Liver (tissue), 9 donors: ENCODE results near the gene ELK4. TPM values are rescaled to one million over a fixed set of nuclear protein-coding genes. Genes with fewer than 3 reads are reported as not detected.

ENCODE experiments used
- DNase-seq: peaks from one replicate; pipeline ENCODE4 v3.0.0-alpha.2; 2017; ENCODE audit warnings: low spot score
- H3K27ac ChIP-seq, 2 donors: one replicate each; pipeline ENCODE4 v1.7.0; 2013; ENCODE audit warnings: inconsistent platforms in 2 of 2, low read length in 2 of 2, control low read depth in 1 of 2, low read depth in 1 of 2, mild to moderate bottlenecking in 1 of 2
- H3K27me3 ChIP-seq, 4 donors: one replicate each; pipeline versions ENCODE4 v1.6.1 to v1.7.0; 2013; ENCODE audit warnings: low read length in 3 of 4, inconsistent platforms in 1 of 4, mild to moderate bottlenecking in 1 of 4, moderate library complexity in 1 of 4; ENCODE audit not compliant: control insufficient read depth in 4 of 4, insufficient read depth in 4 of 4
- H3K36me3 ChIP-seq, 4 donors: one replicate each; pipeline versions ENCODE4 v1.6.1 to v1.7.0; 2013; ENCODE audit warnings: low read length in 3 of 4, mild to moderate bottlenecking in 3 of 4, low read depth in 1 of 4, moderate library complexity in 1 of 4; ENCODE audit not compliant: control insufficient read depth in 4 of 4, insufficient read depth in 3 of 4
- H3K4me1 ChIP-seq, 4 donors: one replicate each; pipeline versions ENCODE4 v1.6.1 to v1.7.0; 2013; ENCODE audit warnings: low read length in 3 of 4, mild to moderate bottlenecking in 3 of 4, moderate library complexity in 1 of 4; ENCODE audit not compliant: control insufficient read depth in 4 of 4, insufficient read depth in 4 of 4
- H3K4me3 ChIP-seq, 3 donors: one replicate each; pipeline versions ENCODE4 v1.6.1 to v1.7.0; 2013; ENCODE audit warnings: low read length in 3 of 3, control low read depth in 1 of 3, low read depth in 1 of 3, mild to moderate bottlenecking in 1 of 3
- H3K9ac ChIP-seq, 2 donors: one replicate each; pipeline ENCODE4 v1.7.0; 2013; ENCODE audit warnings: low read length in 2 of 2, mild to moderate bottlenecking in 2 of 2, moderate library complexity in 2 of 2, control low read depth in 1 of 2, low read depth in 1 of 2
- H3K9me3 ChIP-seq, 4 donors: one replicate each; pipeline versions ENCODE4 v1.6.1 to v1.7.0; 2013; ENCODE audit warnings: low read length in 3 of 4; ENCODE audit not compliant: control insufficient read depth in 4 of 4
- ATF3 ChIP-seq: IDR thresholded peaks from 2 replicates; pipeline ENCODE4 v1.6.1; 2016; ENCODE audit warnings: antibody characterized with exemption
- CTCF ChIP-seq: fragments of 150-350 bp; IDR thresholded peaks from 2 replicates; pipeline ENCODE4 v1.5.1; 2017; ENCODE audit warnings: improper control_type of control experiment, low read depth, low read length; ENCODE audit not compliant: missing input control
- EGR1 ChIP-seq, 2 donors: IDR thresholded peaks; 2 replicates each; pipeline ENCODE4 v1.6.1; 2016 to 2018; ENCODE audit warnings: antibody characterized with exemption in 2 of 2, low read depth in 2 of 2
- FOXA1 ChIP-seq: IDR thresholded peaks from 2 replicates; pipeline ENCODE4 v1.6.1; 2016; ENCODE audit warnings: antibody characterized with exemption
- FOXA2 ChIP-seq: IDR thresholded peaks from 2 replicates; pipeline ENCODE4 v1.6.1; 2016; ENCODE audit warnings: antibody characterized with exemption
- GABPA ChIP-seq, 2 donors: IDR thresholded peaks in 1 of 2; conservative IDR thresholded peaks in 1 of 2; 2 replicates each; pipeline ENCODE4 v1.6.1; 2016; ENCODE audit warnings: antibody characterized with exemption in 2 of 2, mild to moderate bottlenecking in 1 of 2, moderate library complexity in 1 of 2
- HNF4A ChIP-seq, 2 donors: conservative IDR thresholded peaks; 2 replicates each; pipeline ENCODE4 v1.6.1; 2016; ENCODE audit warnings: antibody characterized with exemption in 2 of 2, mild to moderate bottlenecking in 2 of 2
- HNF4G ChIP-seq: IDR thresholded peaks from 2 replicates; pipeline ENCODE4 v1.6.1; 2016; ENCODE audit warnings: antibody characterized with exemption
- JUND ChIP-seq, 2 donors: IDR thresholded peaks; 2 replicates each; pipeline ENCODE4 v1.6.1; 2016; ENCODE audit warnings: antibody characterized with exemption in 2 of 2
- MAX ChIP-seq: IDR thresholded peaks from 2 replicates; pipeline ENCODE4 v1.6.1; 2016; ENCODE audit warnings: antibody characterized with exemption
- NR2F2 ChIP-seq: IDR thresholded peaks from 2 replicates; pipeline ENCODE4 v1.6.1; 2016; ENCODE audit warnings: antibody characterized with exemption
- RAD21 ChIP-seq, 2 donors: IDR thresholded peaks; 2 replicates each; pipeline ENCODE4 v1.6.1; 2016; ENCODE audit warnings: antibody characterized with exemption in 2 of 2, mild to moderate bottlenecking in 2 of 2
- REST ChIP-seq: IDR thresholded peaks from 2 replicates; pipeline ENCODE4 v1.6.1; 2016; ENCODE audit warnings: antibody characterized with exemption, mild to moderate bottlenecking
- RXRA ChIP-seq, 2 donors: IDR thresholded peaks; 2 replicates each; pipeline ENCODE4 v1.6.1; 2017 to 2018; ENCODE audit warnings: antibody characterized with exemption in 2 of 2, mild to moderate bottlenecking in 1 of 2
- SP1 ChIP-seq: IDR thresholded peaks from 2 replicates; pipeline ENCODE4 v1.6.1; 2018; ENCODE audit warnings: antibody characterized with exemption, mild to moderate bottlenecking
- TAF1 ChIP-seq: conservative IDR thresholded peaks from 2 replicates; pipeline ENCODE4 v1.6.1; 2016; ENCODE audit warnings: antibody characterized with exemption, mild to moderate bottlenecking
- YY1 ChIP-seq: IDR thresholded peaks from 2 replicates; pipeline ENCODE4 v1.6.1; 2016; ENCODE audit warnings: antibody characterized with exemption, mild to moderate bottlenecking
- ZBTB33 ChIP-seq: IDR thresholded peaks from 2 replicates; pipeline ENCODE4 v1.6.1; 2016; ENCODE audit warnings: antibody characterized with exemption
- WGBS: extraction: QIAGEN DNeasy Blood & Tissue Kit; methylation state at CpG from one replicate; pipeline ENCODE4 v1.1.7; 2013; 5-methylcytosine and 5-hydroxymethylcytosine counted together
- polyA plus RNA-seq, 2 donors: library from polyadenylated mRNA; stranded (reverse) in 1 of 2; unstranded in 1 of 2; fragments of 200-250 nt in 1 of 2; fragments of >200 nt in 1 of 2; fragmentation: Nextera tagmentation in 1 of 2; extraction: Ambion mirVana in 1 of 2; gene quantifications; one replicate each; pipeline versions ENCODE4 v1.2.1 to v1.2.3, GENCODE V29; 2013 to 2015
- total RNA-seq, 2 donors: library from RNA; depleted of rRNA; stranded (reverse); fragments of >200 nt; gene quantifications; one replicate each; pipeline ENCODE4 v1.2.3, GENCODE V29; 2014
- donor health status: healthy.
- donor health status: healthy.
- donor health status: healthy.
- donor health status: healthy.
- donor health status: healthy.

ELK4 gene
- total and polyA plus RNA-seq, 4 donors = 3.5 to 20.2 (median 6.9) TPM

- no peak overlapping the region for H3K4me3 ChIP-seq
- peaks cover 3 to 24% (median 18%) of the 10 kb centered on the region in 4 donors for H3K4me1 ChIP-seq
- no peaks in the 10 kb centered on the region for H3K27me3 ChIP-seq
- no peaks in the 10 kb centered on the region for H3K36me3 ChIP-seq
- WGBS = 69% methylated on average over 6 of the region's 6 CpGs
- H3K9me3 ChIP-seq = no peaks in the 10 kb centered on the region
- peak overlapping the region; percentile 94 to 99 for H3K27ac ChIP-seq
- DNase-seq = no peak
- peak overlapping the region in 1 of 2 donors; percentile 89 for H3K9ac ChIP-seq
- TF ChIP-seq REST = no peak
- no peak for TF ChIP-seq ZBTB33
- TF ChIP-seq GABPA (IDR thresholded peaks at IDR 0.05 in 1 of 2, conservative IDR thresholded peaks at IDR 0.05 in 1 of 2) = no peak
- no peak for TF ChIP-seq SP1
- no peak for TF ChIP-seq RAD21 (IDR thresholded peaks at IDR 0.05)
- no peak for TF ChIP-seq FOXA1
- TF ChIP-seq FOXA2 = no peak
- TF ChIP-seq NR2F2 = no peak
- no peak for TF ChIP-seq EGR1 (IDR thresholded peaks at IDR 0.05; ENCODE audit: low read depth in 2 of 2)
- no peak for TF ChIP-seq JUND (IDR thresholded peaks at IDR 0.05)
- no peak for TF ChIP-seq MAX
- TF ChIP-seq YY1 = no peak
- TF ChIP-seq HNF4G = no peak
- no peak for TF ChIP-seq ATF3
- no peak for TF ChIP-seq CTCF
- TF ChIP-seq RXRA (IDR thresholded peaks at IDR 0.05) = no peak
- TF ChIP-seq TAF1 = no peak
- no peak for TF ChIP-seq HNF4A (conservative IDR thresholded peaks at IDR 0.05)
Measured at GRCh38 chr1:205629751-205630150, 2.1 kb downstream of the ELK4 start.
